GM12874 (cell line): Measurements from ENCODE around the gene GNAQ.

Source experiments
- TF ChIP-seq, protein P1 (sequence below): IDR thresholded peaks from 2 replicates; pipeline ENCODE4 v1.5.1; 2011; ENCODE audit warnings: low read depth, mild to moderate bottlenecking, control low read depth, low read length, moderate library complexity; ENCODE audit not compliant: insufficient read depth

Gene GNAQ

GRCh38 chr9:77847059-77847499 lies 184.5 kb downstream of the GNAQ start:
- TF ChIP-seq, protein P1, sequence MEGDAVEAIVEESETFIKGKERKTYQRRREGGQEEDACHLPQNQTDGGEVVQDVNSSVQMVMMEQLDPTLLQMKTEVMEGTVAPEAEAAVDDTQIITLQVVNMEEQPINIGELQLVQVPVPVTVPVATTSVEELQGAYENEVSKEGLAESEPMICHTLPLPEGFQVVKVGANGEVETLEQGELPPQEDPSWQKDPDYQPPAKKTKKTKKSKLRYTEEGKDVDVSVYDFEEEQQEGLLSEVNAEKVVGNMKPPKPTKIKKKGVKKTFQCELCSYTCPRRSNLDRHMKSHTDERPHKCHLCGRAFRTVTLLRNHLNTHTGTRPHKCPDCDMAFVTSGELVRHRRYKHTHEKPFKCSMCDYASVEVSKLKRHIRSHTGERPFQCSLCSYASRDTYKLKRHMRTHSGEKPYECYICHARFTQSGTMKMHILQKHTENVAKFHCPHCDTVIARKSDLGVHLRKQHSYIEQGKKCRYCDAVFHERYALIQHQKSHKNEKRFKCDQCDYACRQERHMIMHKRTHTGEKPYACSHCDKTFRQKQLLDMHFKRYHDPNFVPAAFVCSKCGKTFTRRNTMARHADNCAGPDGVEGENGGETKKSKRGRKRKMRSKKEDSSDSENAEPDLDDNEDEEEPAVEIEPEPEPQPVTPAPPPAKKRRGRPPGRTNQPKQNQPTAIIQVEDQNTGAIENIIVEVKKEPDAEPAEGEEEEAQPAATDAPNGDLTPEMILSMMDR: no peak

GRCh38 chr9:77844415-77844814 lies 187.2 kb downstream of the GNAQ start:
- TF ChIP-seq, protein P1: no peak

GRCh38 chr9:77843871-77844155 lies 187.8 kb downstream of the GNAQ start:
- TF ChIP-seq, protein P1: no peak

- TF ChIP-seq, protein P1: no peak
Observed at GRCh38 chr9:77843076-77843870, 188.3 kb downstream of the GNAQ start.

DNA sequence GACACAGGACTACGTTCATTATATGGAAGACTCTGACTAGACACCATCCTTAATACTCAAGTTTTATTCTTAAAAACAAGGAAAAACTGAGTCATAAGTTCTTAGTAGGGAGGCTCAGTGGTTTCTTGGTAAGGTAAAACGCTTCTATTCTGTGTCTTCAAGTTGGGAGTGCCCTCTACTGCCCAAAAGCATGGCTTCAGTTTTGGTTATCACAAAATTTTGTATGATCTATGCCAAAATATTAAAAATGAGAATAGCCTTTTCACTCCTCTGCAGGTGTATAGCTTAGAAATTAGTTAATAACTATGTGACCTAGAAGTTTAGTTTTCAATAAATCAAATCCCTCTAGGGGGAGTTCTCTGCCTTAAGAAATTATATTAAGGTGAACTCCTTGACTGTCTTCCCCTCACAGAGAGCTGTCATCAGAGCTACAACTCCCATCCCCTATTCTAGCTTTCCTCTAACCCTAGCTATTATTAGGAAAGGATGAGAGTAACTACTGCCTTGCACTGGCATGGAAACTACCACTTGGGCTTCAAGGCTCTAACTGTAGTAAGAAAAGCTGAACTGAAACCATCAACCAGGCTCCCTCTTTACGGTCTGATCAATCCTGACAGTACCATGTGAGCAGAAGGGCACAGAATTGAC lies 189.7 kb downstream of the GNAQ start:
- TF ChIP-seq, protein P1: no peak

- TF ChIP-seq, protein P1: no peak
Observed at GRCh38 chr9:77839459-77840140, 192.0 kb downstream of the GNAQ start.

- TF ChIP-seq, protein P1: no peak
Observed at GRCh38 chr9:77838986-77839385, 192.6 kb downstream of the GNAQ start.
